Right lobe of liver (tissue), 4 donors: Measurements from ENCODE around the gene DNAJB14.
"Not testable (repeated sequence)": the region's sequence is repeated elsewhere in the genome, so short reads cannot be mapped to it uniquely, and the experiment has no call there.

Experiments used
- CTCF ChIP-seq, 4 donors: fragments of 200-600 bp in 3 of 4; fragments of 450-650 bp in 1 of 4; IDR thresholded peaks; one replicate each; pipeline versions ENCODE4 v1.5.1 to v1.8.0; 2016 to 2022; ENCODE audit warnings: antibody characterized with exemption in 4 of 4, mild to moderate bottlenecking in 2 of 4
- POLR2A ChIP-seq: fragments of 450-650 bp; IDR thresholded peaks from one replicate; pipeline ENCODE4 v1.6.1; 2017; ENCODE audit warnings: antibody characterized with exemption, mild to moderate bottlenecking
- donor health status: DM: no; HTN: no; CAD: no.
- donor health status: DM: no; HTN: no; CAD: no.
- donor health status: DM: no; HTN: yes; CAD: no.

DNA sequence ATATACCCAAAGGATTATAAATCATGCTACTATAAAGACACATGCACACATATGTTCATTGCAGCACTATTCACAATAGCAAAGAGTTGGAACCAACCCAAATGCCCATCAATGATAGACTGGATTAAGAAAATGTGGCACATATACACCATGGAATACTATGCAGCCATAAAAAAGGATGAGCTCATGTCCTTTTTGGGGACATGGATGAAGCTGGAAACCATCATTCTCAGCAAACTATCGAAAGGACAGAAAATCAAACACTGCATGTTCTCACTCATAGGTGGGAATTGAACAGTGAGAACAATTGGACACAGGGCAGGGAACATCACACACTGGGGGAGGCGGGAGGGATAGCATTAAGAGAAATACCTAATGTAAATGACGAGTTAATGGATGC, 11.8 kb upstream of the DNAJB14 start:
- not testable (repeated sequence) for TF ChIP-seq CTCF (IDR thresholded peaks at IDR 0.05); POLR2A
